HepG2 (cell line): ENCODE measurements around the gene PRSS22. TPM values are rescaled to one million over a fixed set of nuclear protein-coding genes. Genes with fewer than 3 reads are reported as not detected.

Experiments used
- ATAC-seq: fragments of 200-7000 bp; cut with Tn5 transposase; 3 replicates; pipeline ENCODE4 v1.9.1; 2020; ENCODE audit warnings: mild to moderate bottlenecking, moderate library complexity
- BruUV-seq: library from RNA; stranded (reverse); fragments of 400-500 nt; replicated peaks from 2 replicates; lab custom pipeline; 2021; lab: Mats Ljungman, UMichigan
- CTCF ChIA-PET: fragments of 300-600 bp; formaldehyde crosslinking; extraction: SDS; loops from one replicate; lab custom pipeline; 2021; ENCODE audit warnings: low total read pairs, inconsistent platforms, low intra/inter-chr PET ratio; lab: Yijun Ruan, JAX
- POLR2A ChIA-PET: fragments of 350-600 bp; sonication (Branson Sonifier 250); formaldehyde crosslinking; loops from one replicate; lab custom pipeline; 2020; ENCODE audit warnings: antibody characterized with exemption, inconsistent platforms; lab: Yijun Ruan, JAX
- DNase-seq: peaks from one replicate; pipeline ENCODE4 v3.0.0-alpha.2; 2015; ENCODE audit warnings: low spot score
- FAIRE-seq: peaks from 3 replicates; lab custom pipeline; 2011; peaks lifted over from hg19 to GRCh38; lab: Jason Lieb, UNC
- H2AFZ ChIP-seq: one replicate; pipeline ENCODE4 v1.6.1; 2011; ENCODE audit warnings: low read length, inconsistent platforms
- H3K27ac ChIP-seq: fragments of 300-600 bp; 3 replicates; pipeline ENCODE4 v1.8.0; 2011; ENCODE audit warnings: mixed run types, mild to moderate bottlenecking, mixed read lengths, low read length, inconsistent platforms; ENCODE audit not compliant: insufficient read depth; ENCODE audit errors: extremely low read length
- H3K27me3 ChIP-seq, 2 experiments: fragments of 200-600 bp in 1 of 2; 2 replicates in 1 of 2; 3 replicates in 1 of 2; pipeline versions ENCODE4 v1.6.0 to v1.8.0; 2011; ENCODE audit warnings: low read length in 2 of 2, mild to moderate bottlenecking in 2 of 2, moderate library complexity in 2 of 2, inconsistent platforms in 1 of 2; ENCODE audit not compliant: insufficient read depth in 2 of 2, control insufficient read depth in 1 of 2
- H3K36me3 ChIP-seq, 2 experiments: fragments of 200-600 bp in 1 of 2; replicated peaks in 1 of 2; 2 replicates in 1 of 2; 3 replicates in 1 of 2; pipeline versions ENCODE4 v1.5.1 to v1.8.0; 2011; ENCODE audit warnings: low read length in 2 of 2, inconsistent platforms in 1 of 2; ENCODE audit not compliant: insufficient read depth in 2 of 2, control insufficient read depth in 1 of 2
- H3K4me1 ChIP-seq: 2 replicates; pipeline ENCODE4 v1.5.1; 2012; ENCODE audit warnings: low read length, inconsistent platforms; ENCODE audit not compliant: insufficient read depth
- H3K4me2 ChIP-seq: 2 replicates; pipeline ENCODE4 v1.6.0; 2011; ENCODE audit warnings: low read depth, low read length, inconsistent platforms
- H3K4me3 ChIP-seq, 3 experiments: fragments of 200-600 bp in 1 of 3; sonication (generic), shearing (Covaris generic) in 1 of 3; replicated peaks in 1 of 3; 2 replicates each; pipeline ENCODE4 v1.5.1; 2011 to 2016; ENCODE audit warnings: low read length in 3 of 3, inconsistent platforms in 2 of 3, low read depth in 2 of 3, mild to moderate bottlenecking in 2 of 3, control low read depth in 1 of 3, mixed read lengths in 1 of 3; ENCODE audit not compliant: insufficient read depth in 1 of 3
- H3K79me2 ChIP-seq: one replicate; pipeline ENCODE4 v1.6.1; 2011; ENCODE audit warnings: low read length, inconsistent platforms; ENCODE audit not compliant: insufficient read depth
- H3K9ac ChIP-seq: 2 replicates; pipeline ENCODE4 v1.6.0; 2011; ENCODE audit warnings: mild to moderate bottlenecking, low read depth, low read length, inconsistent platforms; ENCODE audit not compliant: insufficient read depth
- H3K9me3 ChIP-seq: 2 replicates; pipeline ENCODE4 v1.5.1; 2012; ENCODE audit warnings: mild to moderate bottlenecking, low read length
- H4K20me1 ChIP-seq: 2 replicates; pipeline ENCODE4 v1.6.0; 2011; ENCODE audit warnings: inconsistent platforms, mild to moderate bottlenecking, low read length, moderate library complexity; ENCODE audit not compliant: insufficient read depth
- BCL3 ChIP-seq: sonication (generic); formaldehyde crosslinking; IDR thresholded peaks from 2 replicates; pipeline ENCODE4 v1.5.1; 2020; ENCODE audit warnings: mild to moderate bottlenecking, missing genetic modification reagents, moderate library complexity
- POLR2AphosphoS2 ChIP-seq: IDR thresholded peaks from 2 replicates; pipeline ENCODE4 v1.6.1; 2011; ENCODE audit warnings: low read depth, low read length, improper control_type of control experiment
- SIX4 ChIP-seq: sonication (generic); formaldehyde crosslinking; IDR thresholded peaks from 2 replicates; pipeline ENCODE4 v1.4.0; 2020; ENCODE audit warnings: missing genetic modification reagents
- TBP ChIP-seq: sonication (generic); formaldehyde crosslinking; IDR thresholded peaks from 2 replicates; pipeline ENCODE4 v1.5.0; 2020; ENCODE audit warnings: missing genetic modification reagents
- ZBTB39 ChIP-seq: sonication (generic); formaldehyde crosslinking; IDR thresholded peaks from 2 replicates; pipeline ENCODE4 v1.5.0; 2020; ENCODE audit warnings: missing genetic modification reagents
- WGBS: methylation state at CpG from one replicate; pipeline ENCODE4 v1.1.6; 2017; ENCODE audit warnings: low lambda C conversion rate; 5-methylcytosine and 5-hydroxymethylcytosine counted together
- in situ Hi-C: cut with HindIII; loops from 2 replicates; pipeline ENCODE4 v1.10.0; 2017; ENCODE audit warnings: low pct_unique_long_range_greater_than_20kb; ENCODE audit not compliant: extremely low pct_ligation_motif_present
- intact Hi-C: fragments of 100-400 bp; cut with micrococcal nuclease; formaldehyde crosslinking; loops from one replicate; pipeline ENCODE4 v1.10.0; 2022; ENCODE audit not compliant: unreplicated experiment
- polyA plus RNA-seq, 8 experiments: library from polyadenylated mRNA; depleted of rRNA in 3 of 8; stranded (reverse) in 7 of 8; unstranded in 1 of 8; fragments of >200 nt; fragmentation: Illumina TruSeq in 4 of 8; extraction: Trizol in 4 of 8; gene quantifications; 2 replicates each; pipeline versions ENCODE4 v1.2.1 to v1.2.3, GENCODE V29; 2011 to 2016; ENCODE audit warnings: low read depth in 4 of 8, missing spikeins in 1 of 8, mixed read lengths in 1 of 8; ENCODE audit not compliant: insufficient read depth in 1 of 8
- total RNA-seq, 5 experiments: library from RNA; depleted of rRNA; stranded (reverse); fragments of >200 nt; fragmentation: Illumina TruSeq; extraction: Trizol; gene quantifications; 2 replicates each; pipeline ENCODE4 v1.2.3, GENCODE V29; 2016; ENCODE audit warnings: low read depth in 1 of 5

PRSS22 gene
- total and polyA plus RNA-seq, 2 of the 13 experiments (the other 11 are each of a cell fraction or from before 2014, with no cell fraction given) = 0.24 to 0.32 TPM

GRCh38 chr16:2811703-2812471 lies 46.1 kb downstream of the PRSS22 start (continued):
- TF ChIP-seq ZBTB39 (CRISPR knock-in tag) (no peak), TBP (no peak), BCL3 (CRISPR knock-in tag) (no peak)

GRCh38 chr16:2810651-2811050 lies 47.3 kb downstream of the PRSS22 start:
- H3K9me3 ChIP-seq = no peaks in the 10 kb centered on the region
- no peak for TF ChIP-seq SIX4 (CRISPR knock-in tag)
- no peak for TF ChIP-seq POLR2AphosphoS2
- ChIA-PET POLR2A (interaction anchor here (1.2 kb wide), 1 partner anchor 19 kb away, joined by 3 read pairs; the partner anchor contains the start of gene ZG16B), CTCF (no interaction called here)
- no peak overlapping the region for H3K4me2 ChIP-seq
- intact Hi-C loops = no loop called here
- 60% methylated on average over 2 of the region's 6 CpGs for WGBS
- FAIRE-seq = no peak
- no peaks in the 10 kb centered on the region for H3K36me3 ChIP-seq
- peaks cover 5 to 53% of the 10 kb centered on the region in 2 experiments; a peak in 4 of 5 replicates for H3K27me3 ChIP-seq
- no peak overlapping the region for H3K27ac ChIP-seq
- no peaks in the 10 kb centered on the region for H4K20me1 ChIP-seq
- BruUV-seq = no TSS peak
- no peak overlapping the region for H3K4me3 ChIP-seq
- in situ Hi-C loops = no loop called here
- DNase-seq = no peak
- no peaks in the 10 kb centered on the region for H3K79me2 ChIP-seq
- peaks cover 13% of the 10 kb centered on the region for H3K4me1 ChIP-seq
- no peak overlapping the region for H3K9ac ChIP-seq
- no peak for ATAC-seq
- H2AFZ ChIP-seq = no peak overlapping the region
